WTC11 (cell line): Measurements from ENCODE around the gene TBC1D12.

ENCODE experiments used
- ATF3 ChIP-seq: sonication (generic); formaldehyde crosslinking; conservative IDR thresholded peaks from 2 replicates; pipeline ENCODE4 v1.8.1; 2022; ENCODE audit warnings: mild to moderate bottlenecking, missing genetic modification reagents
- CBFB ChIP-seq: sonication (generic); formaldehyde crosslinking; IDR thresholded peaks from 2 replicates; pipeline ENCODE4 v1.8.1; 2022; ENCODE audit warnings: mild to moderate bottlenecking, low read depth, missing genetic modification reagents
- CTCF ChIP-seq: fragments of 200-600 bp; IDR thresholded peaks from 2 replicates; pipeline ENCODE4 v1.8.0; 2022; ENCODE audit warnings: antibody characterized with exemption
- FOXK1 ChIP-seq: sonication (generic); formaldehyde crosslinking; IDR thresholded peaks from 2 replicates; pipeline ENCODE4 v1.8.0; 2022; ENCODE audit warnings: mild to moderate bottlenecking, moderate library complexity, missing genetic modification reagents
- IRF1 ChIP-seq: sonication (generic); formaldehyde crosslinking; IDR thresholded peaks from 2 replicates; pipeline ENCODE4 v1.8.0; 2023; ENCODE audit warnings: missing genetic modification reagents
- IRF2 ChIP-seq: sonication (generic); formaldehyde crosslinking; IDR thresholded peaks from 2 replicates; pipeline ENCODE4 v1.8.0; 2022; ENCODE audit warnings: low read depth, missing genetic modification reagents, borderline replicate concordance
- NFYB ChIP-seq: sonication (generic); formaldehyde crosslinking; conservative IDR thresholded peaks from 2 replicates; pipeline ENCODE4 v1.8.0; 2022; ENCODE audit warnings: low read depth, missing genetic modification reagents
- SMAD3 ChIP-seq: sonication (generic); formaldehyde crosslinking; IDR thresholded peaks from 2 replicates; pipeline ENCODE4 v1.8.0; 2022; ENCODE audit warnings: missing genetic modification reagents, mild to moderate bottlenecking, borderline replicate concordance
- USF2 ChIP-seq: sonication (generic); formaldehyde crosslinking; IDR thresholded peaks from 2 replicates; pipeline ENCODE4 v1.8.1; 2023; ENCODE audit warnings: mild to moderate bottlenecking, missing genetic modification reagents, moderate library complexity

- no peak for TF ChIP-seq ATF3
- TF ChIP-seq CTCF: no peak
- no peak for TF ChIP-seq USF2 (CRISPR knock-in tag)
- no peak for TF ChIP-seq IRF1
- no peak for TF ChIP-seq FOXK1
- no peak for TF ChIP-seq NFYB (CRISPR knock-in tag)
- TF ChIP-seq IRF2 (CRISPR knock-in tag): no peak
- TF ChIP-seq CBFB (CRISPR knock-in tag): no peak
- TF ChIP-seq SMAD3 (CRISPR knock-in tag): no peak
Observed at GRCh38 chr10:94405406-94405805, 3.1 kb downstream of the TBC1D12 start.
